AML-193 (cell line): ENCODE measurements around the gene XIRP1.

Experiments used
- DNase-seq, 2 experiments: peaks; one replicate each; lab custom pipeline; 2025; lab: John Stamatoyannopoulos, UW

The XIRP1 gene

DNA sequence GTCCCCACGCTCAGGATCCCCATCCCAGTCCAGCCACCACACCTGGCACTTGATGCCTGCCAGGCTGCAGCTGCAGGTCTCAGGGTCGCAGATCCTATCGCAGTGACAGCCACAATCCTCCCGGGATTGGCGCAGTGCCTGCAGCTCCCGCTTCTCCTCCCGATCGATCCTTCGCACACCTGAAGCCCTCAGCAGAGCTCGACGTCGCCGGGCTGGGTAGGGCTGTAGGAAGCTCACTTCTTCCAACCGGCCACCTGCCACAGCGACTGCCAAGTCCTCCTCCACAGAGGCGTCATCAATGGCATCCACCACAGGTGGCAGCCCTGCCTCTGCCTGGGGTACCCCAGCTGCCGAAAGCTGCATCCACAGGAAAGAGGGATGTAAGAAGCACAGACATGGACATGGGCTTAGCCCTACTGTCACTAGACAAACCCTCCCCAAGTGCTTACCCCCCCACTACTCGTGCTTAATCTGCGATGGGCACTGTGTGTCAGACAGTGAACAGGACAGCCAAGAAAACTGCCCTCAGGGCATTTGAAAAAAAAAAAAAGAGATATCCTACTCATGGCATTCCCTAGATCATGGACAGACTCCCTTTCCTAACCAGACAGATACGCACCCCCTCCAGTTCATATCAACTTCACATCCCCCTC lies 48.2 kb downstream of the XIRP1 start:
- no peak for DNase-seq

DNA sequence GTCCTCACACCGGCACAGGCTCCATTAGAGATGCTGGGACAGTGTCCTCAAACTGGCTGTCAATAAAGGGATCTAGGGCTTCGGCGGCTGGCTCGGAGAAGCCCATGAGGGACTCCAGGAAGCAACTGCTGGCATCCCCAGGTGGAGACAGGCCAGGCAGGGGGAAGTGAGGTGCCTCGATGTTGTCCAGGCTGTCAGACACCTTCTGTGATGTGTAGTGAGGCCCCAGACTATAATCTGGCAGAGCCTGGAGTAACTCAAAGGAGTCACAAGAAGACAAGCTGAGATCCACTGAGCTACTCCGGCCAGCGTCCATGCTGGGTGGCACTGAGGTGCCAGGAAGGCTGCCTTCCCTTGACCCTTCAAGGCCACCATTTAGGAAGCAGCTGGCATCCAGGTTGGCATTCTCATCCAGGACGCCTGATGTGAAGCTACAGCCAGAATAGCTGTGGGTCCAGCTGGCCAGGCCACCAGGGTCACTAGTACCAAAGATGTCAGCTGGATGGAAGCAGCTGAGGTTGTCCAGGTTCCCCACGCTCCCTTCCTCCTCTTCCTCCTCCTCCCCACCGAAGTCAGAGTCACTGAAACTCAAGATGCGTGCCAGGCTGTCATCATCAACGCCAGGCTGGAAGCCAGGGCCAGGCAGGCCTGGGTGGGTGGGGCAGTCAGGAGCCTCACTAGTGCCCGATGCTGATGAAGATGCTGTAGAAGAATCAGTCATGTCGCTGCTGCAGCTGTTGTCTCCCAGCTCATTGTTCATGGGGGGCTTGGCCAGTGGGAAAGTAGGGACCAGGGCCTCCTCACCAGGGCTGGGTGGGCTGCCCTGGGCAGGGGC lies 49.1 kb downstream of the XIRP1 start:
- no peak for DNase-seq

DNA sequence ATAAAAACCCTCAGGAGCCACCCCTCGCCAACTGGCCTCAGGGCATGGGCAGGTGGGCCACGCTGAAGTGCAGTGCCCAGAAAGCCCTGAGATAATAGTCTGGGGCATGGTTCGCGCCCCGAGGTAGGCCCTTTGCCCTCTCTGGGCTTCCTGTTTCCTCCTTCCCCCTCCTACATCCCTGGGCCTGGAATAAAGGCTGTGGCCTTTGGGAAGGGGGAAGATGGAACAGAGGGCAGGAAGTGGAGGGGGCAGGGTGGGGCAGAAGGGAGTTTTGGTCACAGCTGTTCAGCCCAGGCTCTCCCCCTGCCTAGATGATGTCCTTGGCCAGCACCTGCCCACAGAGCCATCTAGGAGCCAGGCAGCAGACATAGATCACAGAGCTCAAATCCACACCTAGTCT lies 50.3 kb downstream of the XIRP1 start:
- no peak for DNase-seq

DNA sequence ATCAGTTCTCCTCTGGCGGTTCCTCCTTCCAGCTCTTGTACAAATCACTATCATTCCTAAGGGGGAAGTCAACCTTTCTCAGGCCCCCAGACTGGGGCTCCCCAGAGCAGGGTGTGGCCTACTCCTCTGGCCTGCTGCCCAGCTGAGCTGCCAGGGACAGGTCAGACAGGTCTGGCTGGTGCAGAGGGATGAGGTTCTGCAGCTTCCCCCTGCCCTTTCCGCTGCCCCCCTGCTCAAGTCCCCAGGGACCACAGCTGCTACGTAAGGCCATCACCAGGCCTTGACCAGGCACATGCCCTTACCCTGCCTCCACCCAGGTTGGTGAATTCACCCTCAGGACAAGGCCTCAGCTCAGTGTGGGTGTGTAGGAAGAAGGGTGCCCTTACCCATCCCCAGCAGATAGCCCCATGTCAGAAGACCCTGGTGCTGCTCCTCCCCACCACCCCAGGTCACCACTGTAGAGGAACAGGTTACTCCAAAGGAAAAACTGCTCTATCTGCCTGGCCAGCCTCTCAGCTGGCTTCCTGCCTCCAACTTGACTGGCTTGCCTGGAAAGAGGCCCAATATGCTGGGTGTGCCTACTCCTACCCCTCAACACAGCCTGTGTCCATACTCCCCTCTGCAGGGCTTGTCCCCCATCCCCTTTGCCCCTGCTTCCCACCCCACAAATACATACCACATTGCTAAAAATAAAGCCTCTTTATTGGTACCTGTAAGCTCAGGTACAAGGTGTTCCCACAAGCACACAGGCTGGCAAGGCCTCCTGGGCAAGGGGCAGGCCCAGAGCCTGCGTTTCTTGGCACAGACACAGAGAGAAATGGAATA lies 51.0 kb downstream of the XIRP1 start:
- DNase-seq, result no peak

GRCh38 chr3:39140341-39140971 lies 51.9 kb downstream of the XIRP1 start:
- DNase-seq, result no peak

DNA sequence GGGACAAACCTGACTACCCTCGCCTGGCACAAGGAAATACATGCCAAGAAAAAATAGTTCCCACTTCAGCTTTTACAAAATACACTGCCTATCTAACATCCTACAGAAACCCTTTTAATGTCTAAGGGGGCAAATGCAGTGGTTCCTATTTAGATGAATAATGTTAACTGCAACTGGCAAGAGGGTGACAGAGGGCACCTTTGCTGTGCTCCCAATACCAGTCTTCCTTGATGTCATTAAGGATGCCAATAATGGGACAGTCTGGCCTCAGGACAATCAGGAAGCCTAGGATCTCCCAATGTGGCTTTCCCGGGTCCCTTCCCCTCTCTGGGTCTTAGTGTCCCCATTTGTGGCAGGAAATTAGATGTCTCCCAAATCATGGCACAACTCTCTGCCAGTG lies 53.0 kb downstream of the XIRP1 start:
- DNase-seq, result no peak

GRCh38 chr3:39138804-39139415 lies 53.5 kb downstream of the XIRP1 start:
- DNase-seq, result no peak

GRCh38 chr3:39137991-39138803 lies 54.2 kb downstream of the XIRP1 start:
- DNase-seq, result no peak

GRCh38 chr3:39137435-39137936 lies 54.9 kb downstream of the XIRP1 start:
- no peak for DNase-seq

- no peak for DNase-seq
Measured at GRCh38 chr3:39136533-39137434, 55.6 kb downstream of the XIRP1 start.

DNA sequence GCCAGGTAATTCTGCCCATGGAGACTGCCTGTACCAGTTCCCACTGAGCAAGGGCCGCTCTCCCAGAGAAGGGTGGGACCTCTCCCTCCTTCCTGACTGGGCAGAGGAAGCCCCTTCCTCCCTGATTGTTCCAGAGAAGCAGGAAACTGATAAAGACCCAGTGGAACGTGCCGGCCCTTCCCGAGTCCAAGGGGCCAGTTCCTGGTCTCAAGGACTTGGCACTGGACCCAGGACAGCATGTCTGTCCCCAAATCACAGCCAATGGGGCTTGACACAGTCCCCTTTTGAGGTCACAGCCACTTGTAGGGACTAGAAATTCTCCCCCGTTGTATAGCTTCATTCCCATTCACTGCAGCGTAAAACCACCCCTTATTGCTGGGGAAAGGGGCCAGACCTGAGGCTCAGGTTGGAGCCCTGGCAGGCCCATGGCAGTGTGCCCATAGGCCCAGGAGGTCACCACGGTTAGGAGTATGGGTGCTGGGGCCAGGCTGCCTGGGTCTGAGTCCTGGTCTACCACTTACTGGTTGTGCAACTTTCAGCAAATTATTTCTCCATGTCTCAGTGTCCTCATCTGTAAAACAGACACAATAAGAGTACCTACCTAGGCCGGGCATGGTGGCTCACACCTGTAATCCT lies 57.1 kb downstream of the XIRP1 start:
- DNase-seq, result no peak

GRCh38 chr3:39134305-39134704 lies 58.1 kb downstream of the XIRP1 start:
- no peak for DNase-seq

DNA sequence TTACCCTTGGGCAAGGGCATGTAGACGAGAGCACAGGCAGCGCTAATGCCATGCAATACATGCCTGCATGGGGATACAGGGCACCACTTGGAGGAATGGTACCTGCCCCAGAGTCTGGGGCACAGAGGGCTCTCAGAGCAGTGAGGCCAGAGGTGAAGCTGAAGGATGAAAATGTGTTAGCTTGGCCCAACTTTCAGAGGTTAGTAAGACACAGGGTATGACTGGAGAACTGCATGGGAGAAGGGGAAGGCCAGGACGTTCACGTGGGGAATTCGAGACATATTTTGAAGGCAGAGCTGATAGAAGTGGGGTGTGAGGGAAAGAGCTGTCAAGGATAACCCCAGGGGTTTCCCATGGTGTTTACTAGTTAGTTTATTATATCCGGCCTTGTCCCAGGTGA lies 58.6 kb downstream of the XIRP1 start:
- DNase-seq, result no peak
